Psoas muscle (tissue), 8 donors: ENCODE results near the gene GRHL3. TPM values are rescaled to one million over a fixed set of nuclear protein-coding genes. Genes with fewer than 3 reads are reported as not detected.
"Not testable (repeated sequence)": the region's sequence is repeated elsewhere in the genome, so short reads cannot be mapped to it uniquely, and the experiment has no call there.

Source experiments
- ATAC-seq, 4 donors: fragments of 200-7000 bp; cut with Tn5 transposase; one replicate each; pipeline ENCODE4 v1.9.1; 2020; ENCODE audit warnings: moderate library complexity in 3 of 4, mild to moderate bottlenecking in 2 of 4
- DNase-seq, 2 donors: peaks; one replicate each; pipeline ENCODE4 v3.0.0-alpha.2; 2020
- H3K27ac ChIP-seq: fragments of 200-600 bp; one replicate; pipeline ENCODE4 v1.8.0; 2022
- H3K27me3 ChIP-seq, 3 donors: fragments of 200-600 bp in 1 of 3; one replicate each; pipeline versions ENCODE4 v1.6.1 to v1.8.0; 2013 to 2022; ENCODE audit warnings: low read length in 2 of 3, mild to moderate bottlenecking in 2 of 3, moderate library complexity in 1 of 3; ENCODE audit not compliant: insufficient read depth in 3 of 3
- H3K36me3 ChIP-seq, 2 donors: fragments of 200-600 bp in 1 of 2; one replicate each; pipeline versions ENCODE4 v1.6.1 to v1.8.0; 2013 to 2022; ENCODE audit warnings: low read depth in 1 of 2, mild to moderate bottlenecking in 1 of 2, moderate library complexity in 1 of 2; ENCODE audit not compliant: insufficient read depth in 1 of 2
- H3K4me1 ChIP-seq: fragments of 200-600 bp; one replicate; pipeline ENCODE4 v1.8.0; 2022
- H3K4me3 ChIP-seq: fragments of 200-600 bp; one replicate; pipeline ENCODE4 v1.8.0; 2022; ENCODE audit warnings: mild to moderate bottlenecking
- H3K9me3 ChIP-seq: fragments of 200-600 bp; one replicate; pipeline ENCODE4 v1.8.0; 2022
- CTCF ChIP-seq: fragments of 200-600 bp; IDR thresholded peaks from one replicate; pipeline ENCODE4 v1.8.0; 2022; ENCODE audit warnings: antibody characterized with exemption
- WGBS, 3 donors: extraction: QIAGEN DNeasy Blood & Tissue Kit; methylation state at CpG; one replicate each; pipeline versions ENCODE4 v1.1.6 to v1.1.7; 2013; 5-methylcytosine and 5-hydroxymethylcytosine counted together
- intact Hi-C, 2 donors: fragments of 100-400 bp; cut with DNase I; formaldehyde crosslinking; loops; one replicate each; pipeline versions ENCODE4 v1.11.0 to v1.14.2; 2022
- polyA plus RNA-seq, 3 donors: library from polyadenylated mRNA; stranded (reverse); fragments of 200-250 nt; gene quantifications; one replicate each; pipeline ENCODE4 v1.2.3, GENCODE V29; 2013
- total RNA-seq, 4 donors: library from RNA; stranded (reverse); fragmentation: NEBNext Ultra II Directional in 2 of 4; extraction: Animal tissue kit (Norgen Biotek cat#: 25700) in 2 of 4; gene quantifications; one replicate each; pipeline versions ENCODE4 v1.2.1 to v1.2.4, GENCODE V29; 2021 to 2023
- donor health status: healthy with polysubstance abuse.
- donor health status: DM: no; HTN: no; CAD: no; lungs with moderate emphysema.
- donor health status: Bipolar disorder and iron deficiency.
- donor health status: healthy.
- donor health status: DM: yes; HTN: yes; CAD: no.
- donor health status: DM: no; HTN: no; CAD: no.
- donor health status: DM: no; HTN: no; CAD: no.
- donor health status: DM: yes; HTN: yes; CAD: no.

Gene GRHL3
- total and polyA plus RNA-seq, 7 donors = 0.08 to 0.30 TPM; not detected in 5

- WGBS, 3 donors = 89 to 93% (median 90%) methylated on average over 11 of the region's 11 CpGs
- ATAC-seq (no peak), DNase-seq (no peak)
- peaks cover 3% of the 10 kb centered on the region for H3K4me1 ChIP-seq
- no peaks in the 10 kb centered on the region for H3K36me3 ChIP-seq
- no peak overlapping the region for H3K27ac ChIP-seq
- H3K9me3 ChIP-seq = no peaks in the 10 kb centered on the region
- intact Hi-C loops = no loop called here
- H3K27me3 ChIP-seq = peaks cover 0 to 4% (median 0%) of the 10 kb centered on the region in 3 donors
- H3K4me3 ChIP-seq = no peak overlapping the region
- no peak for TF ChIP-seq CTCF
Observed at GRCh38 chr1:24286246-24287010, 32.7 kb upstream of the GRHL3 start.

DNA sequence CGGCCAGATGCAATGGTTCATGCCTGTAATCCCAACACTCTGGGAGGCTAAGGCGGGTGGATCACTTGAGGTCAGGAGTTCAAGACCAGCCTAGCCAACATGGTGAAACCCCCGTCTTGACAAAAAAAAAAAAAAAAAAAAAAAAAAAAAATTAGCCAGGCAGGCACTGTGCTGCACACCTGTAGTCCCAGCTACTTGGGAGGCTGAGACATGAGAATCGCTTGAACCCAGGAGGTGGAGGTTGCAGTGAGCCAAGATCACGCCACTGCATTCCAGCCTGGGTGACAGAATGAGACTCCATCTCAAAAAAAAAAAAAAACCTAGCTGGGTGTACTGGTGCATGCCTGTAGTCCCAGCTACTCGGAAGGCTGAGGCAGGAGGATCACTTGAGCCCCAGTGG lies 31.4 kb upstream of the GRHL3 start:
- ATAC-seq, intact Hi-C loops, DNase-seq, H3K4me3 ChIP-seq, H3K27ac ChIP-seq, H3K4me1 ChIP-seq, H3K36me3 ChIP-seq, H3K27me3 ChIP-seq, H3K9me3 ChIP-seq: not testable (repeated sequence)
- 94 to 99% (median 99%) methylated on average over 5 to 6 of the region's 6 CpGs for WGBS, 3 donors

- no peak for TF ChIP-seq CTCF
- intact Hi-C loops = no loop called here
- DNase-seq (no peak), ATAC-seq (no peak)
- H3K36me3 ChIP-seq = no peaks in the 10 kb centered on the region
- H3K27ac ChIP-seq = no peak overlapping the region
- no peaks in the 10 kb centered on the region for H3K9me3 ChIP-seq
- peaks cover 0 to 8% (median 0%) of the 10 kb centered on the region in 3 donors for H3K27me3 ChIP-seq
- 92 to 98% (median 96%) methylated on average over 1 of the region's 1 CpG for WGBS, 3 donors
- H3K4me1 ChIP-seq = peaks cover 3% of the 10 kb centered on the region
- no peak overlapping the region for H3K4me3 ChIP-seq
Observed at GRCh38 chr1:24288479-24288878, 30.7 kb upstream of the GRHL3 start.

- no peak for TF ChIP-seq CTCF
- Histone ChIP-seq H3K27me3 (peaks cover 0 to 8% (median 0%) of the 10 kb centered on the region in 3 donors), H3K27ac (no peak overlapping the region), H3K36me3 (no peaks in the 10 kb centered on the region), H3K4me3 (no peak overlapping the region), H3K9me3 (no peaks in the 10 kb centered on the region), H3K4me1 (peaks cover 3% of the 10 kb centered on the region)
- peak; percentile 82 to 89 for DNase-seq
- intact Hi-C loops = no loop called here
- WGBS, 3 donors = 29 to 48% (median 32%) methylated on average over 15 of the region's 15 CpGs
- ATAC-seq = peak; percentile 76 to 89 (median 80)
Observed at GRCh38 chr1:24289937-24290595, 29.1 kb upstream of the GRHL3 start.

- WGBS, 3 donors = 79 to 85% (median 83%) methylated on average over 8 of the region's 8 CpGs
- no peaks in the 10 kb centered on the region for H3K9me3 ChIP-seq
- TF ChIP-seq CTCF = no peak
- no peaks in the 10 kb centered on the region for H3K36me3 ChIP-seq
- H3K27ac ChIP-seq = no peak overlapping the region
- intact Hi-C loops = no loop called here
- no peak overlapping the region for H3K4me3 ChIP-seq
- peaks cover 0 to 8% (median 0%) of the 10 kb centered on the region in 3 donors for H3K27me3 ChIP-seq
- ATAC-seq (no peak), DNase-seq (no peak)
- H3K4me1 ChIP-seq = peaks cover 3% of the 10 kb centered on the region
Observed at GRCh38 chr1:24290933-24291487, 28.1 kb upstream of the GRHL3 start.
